Measurements from ENCODE around the gene B4GALT5. TPM values are rescaled to one million over a fixed set of nuclear protein-coding genes. Genes with fewer than 3 reads are reported as not detected.

B4GALT5 gene
- total RNA-seq, 2 donors from 2014 or later: 14.8 to 27.3 TPM

GRCh38 chr20:49704932-49705336 is 8.7 kb downstream of the B4GALT5 start:
- DNase-seq (no peak), ATAC-seq (replicated peaks in 1 of 2) (no peak)
- Mint-ChIP-seq H3K4me3 (peak overlapping the region in 1 of 2 donors; percentile 75), H3K9me3 (no peaks in the 10 kb centered on the region), H3K27me3 (ENCODE audit: low read depth) (no peaks in the 10 kb centered on the region), H3K27ac (no peak overlapping the region), H3K36me3 (ENCODE audit: insufficient read depth in 2 of 2) (no peaks in the 10 kb centered on the region), H3K4me1 (ENCODE audit: low read depth) (peaks cover 55% of the 10 kb centered on the region)

- peak overlapping the region; percentile 91 for H3K27ac Mint-ChIP-seq
- peaks cover 74% of the 10 kb centered on the region for H3K4me1 Mint-ChIP-seq (ENCODE audit: low read depth)
- peak overlapping the region; percentile 60 to 75 for H3K4me3 Mint-ChIP-seq
- DNase-seq (no peak), ATAC-seq (replicated peaks in 1 of 2) (no peak)
- no peaks in the 10 kb centered on the region for H3K36me3 Mint-ChIP-seq (ENCODE audit: insufficient read depth in 2 of 2)
- H3K27me3 Mint-ChIP-seq (ENCODE audit: low read depth): no peaks in the 10 kb centered on the region
- no peaks in the 10 kb centered on the region for H3K9me3 Mint-ChIP-seq
Observed at GRCh38 chr20:49701916-49702315, 11.8 kb downstream of the B4GALT5 start.

GRCh38 chr20:49701241-49701790 is 12.4 kb downstream of the B4GALT5 start:
- peak; percentile 52 to 53 for DNase-seq
- H3K9me3 Mint-ChIP-seq: no peaks in the 10 kb centered on the region
- no peaks in the 10 kb centered on the region for H3K36me3 Mint-ChIP-seq (ENCODE audit: insufficient read depth in 2 of 2)
- peak; percentile 65 to 76 for ATAC-seq (replicated peaks in 1 of 2)
- peaks cover 73% of the 10 kb centered on the region for H3K4me1 Mint-ChIP-seq (ENCODE audit: low read depth)
- peak overlapping the region; percentile 60 to 75 for H3K4me3 Mint-ChIP-seq
- H3K27me3 Mint-ChIP-seq (ENCODE audit: low read depth): no peaks in the 10 kb centered on the region
- H3K27ac Mint-ChIP-seq: peak overlapping the region; percentile 91

- Mint-ChIP-seq H3K4me1 (ENCODE audit: low read depth) (peaks cover 74% of the 10 kb centered on the region), H3K36me3 (ENCODE audit: insufficient read depth in 2 of 2) (no peaks in the 10 kb centered on the region), H3K27me3 (ENCODE audit: low read depth) (no peaks in the 10 kb centered on the region), H3K27ac (peak overlapping the region; percentile 91), H3K4me3 (peak overlapping the region in 1 of 2 donors; percentile 75), H3K9me3 (no peaks in the 10 kb centered on the region)
- DNase-seq (no peak), ATAC-seq (replicated peaks in 1 of 2) (no peak)
Observed at GRCh38 chr20:49700411-49701185, 13.1 kb downstream of the B4GALT5 start.

- H3K27ac Mint-ChIP-seq: peak overlapping the region; percentile 96
Observed at GRCh38 chr20:49699200-49699992, 14.3 kb downstream of the B4GALT5 start.

GRCh38 chr20:49698477-49698876 is 15.2 kb downstream of the B4GALT5 start:
- Mint-ChIP-seq H3K27ac (peak overlapping the region; percentile 96), H3K36me3 (ENCODE audit: insufficient read depth in 2 of 2) (no peaks in the 10 kb centered on the region), H3K4me1 (ENCODE audit: low read depth) (peaks cover 78% of the 10 kb centered on the region), H3K9me3 (no peaks in the 10 kb centered on the region), H3K4me3 (peak overlapping the region; percentile 67 to 83), H3K27me3 (ENCODE audit: low read depth) (no peaks in the 10 kb centered on the region)
- ATAC-seq (replicated peaks in 1 of 2): no peak
- DNase-seq: no peak

More at GRCh38 chr20:49699200-49699992, 14.3 kb downstream of the B4GALT5 start:
- Mint-ChIP-seq H3K9me3 (no peaks in the 10 kb centered on the region), H3K4me3 (peak overlapping the region; percentile 67 to 83), H3K27me3 (ENCODE audit: low read depth) (no peaks in the 10 kb centered on the region), H3K4me1 (ENCODE audit: low read depth) (peaks cover 70% of the 10 kb centered on the region), H3K36me3 (ENCODE audit: insufficient read depth in 2 of 2) (no peaks in the 10 kb centered on the region)
- peak; percentile 88 to 96 for ATAC-seq (replicated peaks in 1 of 2)
- peak; percentile 32 to 62 for DNase-seq

GRCh38 chr20:49697071-49697470 is 16.6 kb downstream of the B4GALT5 start:
- ATAC-seq (replicated peaks in 1 of 2) (no peak), DNase-seq (no peak)
- H3K36me3 Mint-ChIP-seq (ENCODE audit: insufficient read depth in 2 of 2): no peaks in the 10 kb centered on the region
- peaks cover 78% of the 10 kb centered on the region for H3K4me1 Mint-ChIP-seq (ENCODE audit: low read depth)
- H3K9me3 Mint-ChIP-seq: no peaks in the 10 kb centered on the region
- H3K27me3 Mint-ChIP-seq (ENCODE audit: low read depth): no peaks in the 10 kb centered on the region
- H3K27ac Mint-ChIP-seq: no peak overlapping the region
- H3K4me3 Mint-ChIP-seq: peak overlapping the region in 1 of 2 donors; percentile 64

GRCh38 chr20:49696594-49696993 is 17.1 kb downstream of the B4GALT5 start:
- H3K9me3 Mint-ChIP-seq: no peaks in the 10 kb centered on the region

GRCh38 chr20:49695830-49696229 is 17.8 kb downstream of the B4GALT5 start:
- ATAC-seq (replicated peaks in 1 of 2): no peak
- no peak overlapping the region for H3K4me3 Mint-ChIP-seq

More at GRCh38 chr20:49696594-49696993, 17.1 kb downstream of the B4GALT5 start:
- no peak overlapping the region for H3K4me3 Mint-ChIP-seq
- ATAC-seq (replicated peaks in 1 of 2): no peak
- H3K27ac Mint-ChIP-seq: no peak overlapping the region
- no peaks in the 10 kb centered on the region for H3K36me3 Mint-ChIP-seq (ENCODE audit: insufficient read depth in 2 of 2)
- no peaks in the 10 kb centered on the region for H3K27me3 Mint-ChIP-seq (ENCODE audit: low read depth)
- peaks cover 78% of the 10 kb centered on the region for H3K4me1 Mint-ChIP-seq (ENCODE audit: low read depth)
- no peak for DNase-seq

GRCh38 chr20:49694450-49695071 is 19.1 kb downstream of the B4GALT5 start:
- no peaks in the 10 kb centered on the region for H3K27me3 Mint-ChIP-seq (ENCODE audit: low read depth)
- H3K9me3 Mint-ChIP-seq: no peaks in the 10 kb centered on the region
- DNase-seq (no peak), ATAC-seq (replicated peaks in 1 of 2) (peak in 1 of 2 donors; percentile 14)
- H3K4me3 Mint-ChIP-seq: no peak overlapping the region
- no peaks in the 10 kb centered on the region for H3K36me3 Mint-ChIP-seq (ENCODE audit: insufficient read depth in 2 of 2)
- H3K27ac Mint-ChIP-seq: peak overlapping the region; percentile 20
- H3K4me1 Mint-ChIP-seq (ENCODE audit: low read depth): peaks cover 62% of the 10 kb centered on the region

More at GRCh38 chr20:49695830-49696229, 17.8 kb downstream of the B4GALT5 start:
- H3K27me3 Mint-ChIP-seq (ENCODE audit: low read depth): no peaks in the 10 kb centered on the region
- DNase-seq: no peak
- no peak overlapping the region for H3K27ac Mint-ChIP-seq
- peaks cover 70% of the 10 kb centered on the region for H3K4me1 Mint-ChIP-seq (ENCODE audit: low read depth)
- no peaks in the 10 kb centered on the region for H3K36me3 Mint-ChIP-seq (ENCODE audit: insufficient read depth in 2 of 2)
- no peaks in the 10 kb centered on the region for H3K9me3 Mint-ChIP-seq

- H3K9me3 Mint-ChIP-seq: no peaks in the 10 kb centered on the region
Observed at GRCh38 chr20:49693435-49694171, 20.1 kb downstream of the B4GALT5 start.

GRCh38 chr20:49692941-49693340 is 20.7 kb downstream of the B4GALT5 start:
- Mint-ChIP-seq H3K27me3 (ENCODE audit: low read depth) (no peaks in the 10 kb centered on the region), H3K4me3 (no peak overlapping the region), H3K27ac (no peak overlapping the region), H3K4me1 (ENCODE audit: low read depth) (peaks cover 57% of the 10 kb centered on the region), H3K36me3 (ENCODE audit: insufficient read depth in 2 of 2) (no peaks in the 10 kb centered on the region), H3K9me3 (no peaks in the 10 kb centered on the region)
- no peak for DNase-seq
- ATAC-seq (replicated peaks in 1 of 2): peak; percentile 37 to 39

More at GRCh38 chr20:49693435-49694171, 20.1 kb downstream of the B4GALT5 start:
- Mint-ChIP-seq H3K27ac (no peak overlapping the region), H3K4me3 (no peak overlapping the region), H3K36me3 (ENCODE audit: insufficient read depth in 2 of 2) (no peaks in the 10 kb centered on the region), H3K4me1 (ENCODE audit: low read depth) (peaks cover 59% of the 10 kb centered on the region), H3K27me3 (ENCODE audit: low read depth) (no peaks in the 10 kb centered on the region)
- DNase-seq (no peak), ATAC-seq (replicated peaks in 1 of 2) (no peak)
